COLO668 (cell line): ENCODE measurements around the gene TUBE1.

Source experiments
- DNase-seq: peaks from one replicate; lab custom pipeline; 2025; ENCODE audit not compliant: unreplicated experiment; lab: John Stamatoyannopoulos, UW

TUBE1 gene

DNA sequence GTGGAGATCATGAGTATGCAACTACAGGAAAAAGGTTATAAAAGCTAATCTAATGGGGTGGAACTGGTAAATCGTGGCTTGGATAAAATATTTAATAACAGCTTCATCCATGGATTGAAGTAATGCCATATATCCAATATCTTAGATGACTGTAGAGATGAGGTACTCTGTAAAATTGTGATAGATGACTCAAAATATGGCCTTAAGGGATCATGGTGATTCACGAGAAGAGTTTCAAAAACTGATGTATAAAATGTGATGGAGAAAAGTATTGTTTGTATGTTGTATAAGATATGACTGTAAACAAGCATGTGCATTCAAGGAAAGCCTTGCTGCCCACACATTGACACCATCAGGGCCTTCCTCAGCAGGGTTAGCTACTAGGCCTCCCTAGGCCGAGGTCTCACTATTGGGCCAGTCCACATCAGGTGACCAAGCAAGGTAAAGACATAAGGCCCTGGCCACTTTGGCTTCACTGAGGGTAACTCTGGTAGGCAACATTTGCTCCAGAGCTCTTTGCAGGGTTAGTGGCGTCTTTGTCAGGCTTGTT is 51.1 kb downstream of the TUBE1 start:
- no peak for DNase-seq

DNA sequence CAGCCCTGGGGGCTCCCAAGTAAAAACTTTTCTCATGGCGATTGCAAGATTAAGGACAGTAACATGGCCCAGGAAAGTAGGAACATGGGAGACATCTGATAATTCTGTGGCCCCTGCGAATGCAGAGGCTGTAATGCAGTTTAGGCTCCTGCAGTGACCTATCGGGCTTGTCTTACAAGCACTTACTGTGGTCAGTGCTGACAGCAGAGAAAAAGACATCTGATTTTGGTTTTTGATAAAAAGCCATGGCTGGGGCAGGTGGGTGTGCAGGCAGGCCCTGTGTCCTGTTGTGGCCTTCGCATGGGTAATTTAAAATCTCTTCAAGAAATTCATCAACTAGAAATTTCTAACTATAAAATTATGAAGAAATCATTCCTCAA is 52.7 kb downstream of the TUBE1 start:
- DNase-seq, result no peak

DNA sequence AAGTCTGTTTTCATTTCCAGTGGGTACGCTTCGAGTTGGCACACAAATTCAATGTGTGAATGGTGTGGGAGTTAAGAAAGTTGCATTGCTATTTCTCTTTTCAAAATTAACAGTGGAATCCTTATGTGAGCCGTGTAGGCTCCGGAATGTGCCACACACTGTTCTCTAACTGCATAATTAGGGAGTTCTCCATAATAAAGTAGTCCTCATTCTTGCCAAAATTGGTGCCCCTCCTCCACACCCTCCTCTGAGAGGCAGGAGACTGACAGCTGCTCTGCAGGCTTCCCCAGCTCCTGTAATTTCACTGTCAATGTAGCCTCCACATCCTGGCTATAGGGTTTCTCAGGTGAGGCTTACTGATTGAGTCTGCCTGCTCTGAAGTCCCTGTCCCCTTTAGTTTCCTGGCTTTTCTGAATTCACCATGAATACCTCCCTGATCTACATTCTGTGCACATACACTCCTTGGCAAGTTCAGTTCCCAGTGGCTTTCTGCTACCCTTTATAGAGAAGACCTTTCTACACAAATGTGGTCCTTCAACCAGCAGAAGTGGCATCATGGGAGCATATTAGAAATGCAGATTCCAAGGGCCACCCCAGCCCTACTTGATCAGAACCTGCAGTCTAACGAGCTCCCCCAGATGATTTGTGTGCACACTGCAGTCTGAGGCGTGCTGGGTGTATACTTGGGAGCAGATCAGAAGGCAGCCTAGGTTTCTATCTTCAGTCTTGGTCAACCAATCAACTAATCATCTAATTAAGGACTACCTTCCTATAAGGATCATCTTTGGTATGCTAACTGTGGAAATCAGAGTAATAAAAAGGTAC is 53.3 kb downstream of the TUBE1 start:
- DNase-seq, result no peak

DNA sequence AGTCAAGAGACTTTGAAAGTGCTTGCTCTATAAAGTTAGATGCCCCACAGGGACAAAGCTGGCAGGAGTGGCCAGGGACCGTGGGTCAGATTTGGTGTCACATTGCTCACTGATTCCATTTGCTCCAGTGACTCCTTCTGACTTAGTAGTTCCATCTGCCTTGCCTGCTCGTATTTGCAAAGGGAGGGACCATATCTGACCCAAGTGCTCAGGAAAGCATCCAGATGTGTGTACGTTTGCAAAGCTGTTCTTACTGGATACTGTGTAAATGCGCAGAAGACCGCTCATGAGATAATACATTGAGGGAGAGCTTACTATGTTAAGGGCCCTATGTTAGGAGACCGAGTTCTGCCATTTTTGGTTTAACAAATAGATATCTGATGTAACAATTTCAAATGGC is 54.6 kb downstream of the TUBE1 start:
- no peak for DNase-seq

DNA sequence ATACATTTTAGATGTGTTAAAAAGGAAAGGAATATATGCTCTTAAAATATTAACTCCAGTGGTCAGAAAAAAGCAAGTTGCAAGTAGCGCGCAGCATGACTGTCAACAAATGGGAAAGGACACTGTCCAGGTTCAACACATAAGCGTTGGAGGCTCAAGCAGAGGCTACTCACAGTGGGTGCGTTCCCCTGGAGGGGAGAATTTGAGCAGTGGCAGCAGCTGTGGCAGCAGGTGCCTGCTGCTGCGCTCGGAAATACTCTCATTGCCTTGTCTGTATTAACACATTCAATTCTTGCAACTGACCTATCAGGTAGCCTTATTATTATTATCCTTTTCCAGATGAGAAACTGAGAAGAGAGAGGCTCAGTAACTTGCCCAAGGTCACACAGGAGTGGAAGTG is 55.3 kb downstream of the TUBE1 start:
- no peak for DNase-seq

DNA sequence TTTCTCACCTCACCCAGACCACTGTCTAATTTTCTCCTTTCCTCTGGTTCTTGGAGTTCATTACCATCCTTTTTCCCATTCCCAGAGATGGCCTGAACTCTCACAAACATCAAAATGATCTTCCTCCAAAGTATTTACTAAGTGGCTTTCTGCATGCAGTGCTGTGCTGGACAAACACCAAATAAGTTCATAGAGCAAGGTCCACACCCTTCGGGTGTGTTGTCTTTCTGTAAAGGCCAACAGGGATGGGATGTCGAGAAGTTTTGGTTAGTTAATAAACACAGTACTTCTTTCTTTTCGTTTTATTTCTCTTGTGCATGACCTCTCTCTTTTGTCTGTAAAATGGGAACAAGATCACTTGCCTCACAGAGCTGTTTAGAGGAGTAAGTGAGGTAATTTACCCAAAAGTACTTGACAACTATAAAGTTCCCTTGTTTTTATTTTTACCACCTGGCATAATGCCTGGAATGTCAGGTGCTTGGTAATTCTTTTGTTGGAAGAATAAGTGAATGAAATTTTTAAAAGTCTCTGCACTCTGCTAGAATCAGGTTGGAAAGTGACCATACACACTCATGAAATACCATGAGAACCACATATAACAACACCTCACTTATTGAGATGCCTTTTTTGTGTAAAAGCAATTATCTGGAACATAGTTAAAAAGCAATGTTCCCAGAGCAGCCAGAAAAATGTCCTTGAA is 56.2 kb downstream of the TUBE1 start:
- DNase-seq, result no peak

DNA sequence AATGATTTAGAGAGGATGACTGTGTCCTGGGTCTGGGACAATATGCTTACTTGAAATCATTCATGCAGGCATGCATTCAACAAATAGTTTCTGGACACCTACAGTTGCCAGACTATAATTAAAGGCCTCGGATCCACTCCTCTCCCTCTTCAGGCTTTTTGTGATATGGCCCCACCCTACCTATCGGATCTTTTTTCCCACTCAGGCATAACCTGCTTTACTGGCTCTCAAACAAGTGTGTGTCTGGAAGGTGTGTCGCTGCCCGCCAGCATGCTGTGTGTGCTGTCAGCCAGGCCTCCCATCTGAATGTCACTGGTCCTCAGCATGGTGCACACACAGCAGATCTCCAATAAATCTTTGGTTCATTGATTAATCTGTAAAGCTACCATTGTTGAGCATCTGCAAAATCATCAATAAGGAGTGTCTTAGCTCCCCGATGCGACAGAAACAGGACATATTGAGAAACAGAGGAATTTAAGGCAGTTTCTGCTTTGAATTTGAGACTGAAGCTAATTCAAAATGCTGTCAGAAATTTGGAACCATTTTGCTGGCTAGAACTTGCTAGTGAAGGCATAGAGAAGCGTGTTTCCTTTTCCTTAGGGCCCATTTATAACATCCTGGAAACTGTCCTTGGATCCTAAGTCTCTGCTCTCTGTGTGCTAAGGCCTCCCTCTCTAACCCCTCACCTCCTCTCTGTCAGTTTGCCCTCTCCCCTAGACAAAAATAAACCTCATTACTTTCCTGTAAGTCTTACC is 56.9 kb downstream of the TUBE1 start:
- DNase-seq, result no peak

DNA sequence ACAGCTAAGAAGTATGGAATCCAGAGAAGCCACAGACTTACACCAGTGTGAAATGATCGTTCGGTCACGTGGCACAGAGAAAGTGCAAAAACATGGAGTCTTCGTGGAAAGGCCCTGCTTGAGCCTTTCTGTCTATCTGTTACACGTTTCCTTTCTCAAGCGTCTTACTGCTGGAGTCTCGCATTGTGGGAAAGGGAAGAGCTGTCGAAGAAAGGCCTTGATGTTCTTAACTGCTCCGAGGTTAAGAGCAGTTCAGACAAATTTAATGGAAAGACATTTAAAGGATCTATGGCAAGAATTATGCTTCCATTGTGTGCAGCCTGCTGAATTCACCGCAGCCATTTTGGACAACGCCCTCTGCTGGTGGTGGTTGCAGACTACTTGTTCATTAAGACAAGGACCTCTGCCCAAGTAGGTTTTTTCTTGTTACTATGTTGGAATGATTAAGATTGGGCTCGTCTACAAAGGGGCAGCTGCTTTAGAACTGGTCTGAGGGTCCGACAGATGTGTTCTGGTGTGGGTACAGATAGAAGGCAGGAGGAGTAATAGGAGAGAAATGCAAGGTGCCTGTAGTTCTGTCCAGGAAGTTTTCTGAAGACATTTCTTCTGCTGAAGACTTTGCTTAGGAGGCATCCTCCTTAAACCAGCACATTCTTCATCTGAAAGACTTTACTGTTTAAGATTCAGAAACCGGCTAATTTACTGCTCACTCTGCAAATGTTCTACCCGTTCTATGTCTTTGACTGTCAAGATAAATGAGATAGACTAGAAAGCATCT is 58.0 kb downstream of the TUBE1 start:
- DNase-seq, result peak; percentile 62

DNA sequence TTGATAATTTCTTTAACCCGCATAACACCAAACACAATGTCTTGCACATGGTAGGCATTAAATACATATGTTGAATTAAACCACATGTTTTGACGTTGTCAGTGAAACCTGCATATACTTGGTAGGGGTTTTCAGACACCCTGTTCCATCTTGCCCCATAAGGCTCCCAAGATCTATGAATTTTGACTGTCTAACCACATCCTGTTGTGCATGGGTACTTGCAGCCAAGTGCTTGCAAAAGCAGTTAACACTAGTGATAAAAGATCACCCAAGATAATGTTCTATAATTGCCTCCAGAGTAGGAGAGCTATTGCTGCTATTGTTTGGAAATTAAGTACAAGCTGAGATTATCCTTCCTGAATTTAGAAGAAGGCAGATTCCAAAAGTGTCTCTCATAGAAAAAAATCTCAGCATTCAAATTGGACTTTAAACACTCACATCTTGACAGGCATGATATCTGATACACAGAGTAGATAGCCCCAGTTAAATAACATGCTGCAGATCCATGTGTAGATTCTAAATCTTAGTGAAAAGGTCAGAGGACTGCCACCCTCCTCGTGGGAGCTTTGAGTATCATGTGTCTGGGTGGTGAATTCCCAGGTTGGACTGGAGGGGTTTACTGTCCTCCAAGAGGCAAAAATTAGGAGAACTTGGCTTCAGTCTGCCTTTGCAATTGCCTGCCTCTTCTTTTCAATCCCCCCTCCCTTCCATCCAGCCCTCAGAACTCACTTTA is 59.2 kb downstream of the TUBE1 start:
- no peak for DNase-seq

DNA sequence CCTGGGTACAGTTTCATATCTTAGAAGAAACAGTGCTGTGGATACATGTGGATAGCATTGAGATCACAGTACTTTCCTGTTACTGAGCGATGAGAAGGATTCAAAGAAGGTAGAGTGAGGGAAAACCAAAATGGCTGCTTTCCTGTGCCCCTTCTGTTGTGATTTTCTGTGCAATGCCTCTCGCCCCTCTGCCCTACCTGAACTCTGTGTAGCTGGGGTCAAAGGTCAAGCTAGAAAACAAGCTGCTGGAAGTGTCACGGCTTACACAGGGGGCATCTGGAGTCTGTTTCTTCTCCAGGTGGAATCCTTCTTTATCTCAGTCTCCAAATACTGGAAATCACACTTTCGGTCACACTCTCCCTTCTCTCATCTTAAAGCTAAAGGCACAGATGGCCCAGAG is 60.3 kb downstream of the TUBE1 start:
- no peak for DNase-seq

DNA sequence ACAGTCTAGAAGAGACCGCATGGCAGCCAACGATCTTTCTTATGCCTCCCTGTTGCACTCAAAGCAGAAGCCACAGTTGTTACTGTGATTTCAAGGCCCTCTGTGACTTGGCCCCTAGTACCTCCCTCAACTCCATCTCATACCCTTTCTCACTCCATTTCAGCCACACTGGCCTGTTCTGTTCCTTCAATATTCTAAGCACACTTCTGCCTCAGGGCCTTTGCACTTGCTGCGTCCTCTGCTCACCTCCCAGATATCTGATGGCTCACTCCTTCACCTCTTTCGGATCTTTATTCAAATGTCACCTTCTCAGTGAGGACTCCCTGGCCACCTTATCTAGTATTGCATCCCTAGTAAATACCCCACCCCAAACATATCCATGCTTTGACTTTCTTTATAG is 62.8 kb downstream of the TUBE1 start:
- DNase-seq, result no peak

DNA sequence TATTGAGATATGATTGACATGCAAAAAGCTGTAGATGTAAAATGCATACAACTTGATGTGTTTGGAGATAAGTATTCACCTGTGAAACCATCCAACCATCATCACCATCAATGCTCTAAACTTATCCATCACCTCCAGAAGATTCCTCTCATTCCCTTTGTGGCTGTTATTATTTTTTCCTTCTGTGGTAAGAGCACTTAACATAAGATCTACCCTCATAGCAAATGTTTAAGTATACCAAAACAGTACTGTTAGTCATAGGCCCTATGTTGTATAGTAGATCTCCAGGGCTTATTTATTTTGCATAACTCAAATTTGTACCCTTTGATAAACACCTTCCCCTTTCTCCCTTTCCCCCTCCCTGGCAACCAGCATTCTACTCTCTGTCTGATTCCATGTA is 64.5 kb downstream of the TUBE1 start:
- DNase-seq, result no peak

DNA sequence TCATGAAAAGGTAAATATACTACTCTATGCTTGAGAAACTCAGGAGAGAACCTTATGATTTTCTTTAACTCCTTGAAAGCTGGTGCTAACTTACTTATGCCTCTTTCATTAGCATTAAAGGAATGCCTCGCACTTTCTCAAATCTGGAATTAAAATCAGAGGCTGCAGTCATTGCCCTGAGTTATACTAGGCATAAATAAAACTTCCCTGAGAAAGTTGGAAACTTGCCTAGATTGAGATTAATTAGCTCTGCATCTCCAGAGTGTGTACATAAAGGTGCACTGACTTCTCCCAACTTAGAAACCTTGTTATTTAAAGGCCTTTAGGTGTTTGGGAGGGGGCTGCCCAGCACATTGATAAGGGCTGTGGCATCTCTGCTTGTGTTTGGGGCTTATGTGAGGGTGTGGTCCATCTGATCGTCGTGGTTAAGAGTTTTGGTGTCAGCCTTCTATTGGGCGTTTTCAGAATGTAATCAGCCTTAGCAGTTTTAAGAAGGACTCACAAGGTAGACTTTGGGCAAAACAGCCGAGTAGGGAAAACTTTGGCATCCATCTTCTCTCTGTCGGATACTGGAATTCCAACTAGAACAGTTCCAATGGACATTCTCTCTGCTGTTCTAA is 65.5 kb downstream of the TUBE1 start:
- no peak for DNase-seq
